HG03457 (cell line): ENCODE data around the gene HDDC2.
"Not testable (repeated sequence)": the region's sequence is repeated elsewhere in the genome, so short reads cannot be mapped to it uniquely, and the experiment has no call there.

Experiments
- ATAC-seq: cut with Tn5 transposase; IDR thresholded peaks from one replicate; pipeline ENCODE4 v1.9.1; 2021; ENCODE audit warnings: moderate number of reproducible peaks; ENCODE audit not compliant: unreplicated experiment

HDDC2 gene

GRCh38 chr6:125307150-125307838, 5.5 kb upstream of the HDDC2 start:
- ATAC-seq, result no peak

GRCh38 chr6:125306756-125307149, 5.0 kb upstream of the HDDC2 start:
- ATAC-seq, result no peak

GRCh38 chr6:125304970-125305660, 3.3 kb upstream of the HDDC2 start:
- no peak for ATAC-seq

GRCh38 chr6:125303512-125303854, 1.7 kb upstream of the HDDC2 start:
- ATAC-seq, result no peak

GRCh38 chr6:125302840-125303511, 1.2 kb upstream of the HDDC2 start:
- no peak for ATAC-seq

GRCh38 chr6:125300992-125301434, 754 bp downstream of the HDDC2 start:
- ATAC-seq, result no peak

GRCh38 chr6:125299257-125299656, 2.5 kb downstream of the HDDC2 start:
- no peak for ATAC-seq

GRCh38 chr6:125296471-125296870, 5.3 kb downstream of the HDDC2 start:
- ATAC-seq, result no peak

- no peak for ATAC-seq
Measured at GRCh38 chr6:125294925-125295324, 6.8 kb downstream of the HDDC2 start.

- ATAC-seq, result no peak
Measured at GRCh38 chr6:125294036-125294435, 7.7 kb downstream of the HDDC2 start.

- no peak for ATAC-seq
Measured at GRCh38 chr6:125293587-125293986, 8.2 kb downstream of the HDDC2 start.

- no peak for ATAC-seq
Measured at GRCh38 chr6:125287718-125288117, 14.0 kb downstream of the HDDC2 start.

GRCh38 chr6:125285936-125286335, 15.8 kb downstream of the HDDC2 start:
- no peak for ATAC-seq

GRCh38 chr6:125285353-125285752, 16.4 kb downstream of the HDDC2 start:
- no peak for ATAC-seq

GRCh38 chr6:125282470-125282869, 19.3 kb downstream of the HDDC2 start:
- not testable (repeated sequence) for ATAC-seq

- not testable (repeated sequence) for ATAC-seq
Measured at GRCh38 chr6:125280370-125281035, 21.3 kb downstream of the HDDC2 start.

GRCh38 chr6:125279961-125280360, 21.8 kb downstream of the HDDC2 start:
- ATAC-seq, result no peak

GRCh38 chr6:125277838-125278237, 23.9 kb downstream of the HDDC2 start:
- ATAC-seq, result no peak

- ATAC-seq, result no peak
Measured at GRCh38 chr6:125275779-125276178, 26.0 kb downstream of the HDDC2 start.

- no peak for ATAC-seq
Measured at GRCh38 chr6:125274935-125275334, 26.8 kb downstream of the HDDC2 start.

- no peak for ATAC-seq
Measured at GRCh38 chr6:125273965-125274364, 27.8 kb downstream of the HDDC2 start.

GRCh38 chr6:125273251-125273650, 28.5 kb downstream of the HDDC2 start:
- ATAC-seq, result no peak
